Measurements from ENCODE around the gene TRIM47. TPM values are rescaled to one million over a fixed set of nuclear protein-coding genes. Genes with fewer than 3 reads are reported as not detected.

The TRIM47 gene
- total RNA-seq, 1 experiment from 2014 or later, result 6.9 TPM

DNA sequence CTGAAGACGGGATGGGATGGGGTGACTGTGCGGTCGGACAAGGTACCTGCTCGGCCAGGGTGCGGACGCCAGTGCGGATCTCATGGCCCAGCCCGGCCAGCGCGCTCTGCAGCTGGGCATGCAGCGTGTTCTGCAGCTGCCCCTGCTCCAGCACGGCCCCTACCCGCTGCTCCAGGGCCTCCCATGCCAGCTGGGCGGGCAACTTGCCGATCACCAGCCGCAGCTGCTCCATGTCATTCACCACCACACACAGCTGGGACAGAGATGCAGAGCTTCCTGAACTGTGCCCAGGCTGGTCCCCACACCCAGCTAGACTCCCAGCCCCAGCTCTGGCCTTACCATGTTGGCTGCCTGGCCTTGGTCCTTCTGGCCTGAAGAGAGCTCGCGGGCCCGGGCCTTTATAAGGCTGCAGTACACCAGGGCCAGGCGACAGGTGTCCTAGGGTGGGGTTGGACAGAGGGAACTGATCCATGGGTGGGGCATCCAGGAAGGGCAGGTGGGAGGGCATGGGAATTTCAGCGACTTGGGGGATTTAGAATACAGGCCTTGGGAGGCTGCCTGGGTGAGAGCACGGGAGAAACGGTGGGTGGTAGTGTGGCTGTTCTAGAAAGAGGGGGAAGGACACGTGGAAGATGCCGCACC, 44.0 kb downstream of the TRIM47 start:
- DNase-seq, result no peak
- Histone ChIP-seq H4K91ac (ENCODE audit: insufficient read length, low read depth, low read length) (no peak overlapping the region), H3K9me3 (ENCODE audit: control insufficient read depth, low read depth, low read length) (no peaks in the 10 kb centered on the region), H3K4me2 (ENCODE audit: insufficient read depth, insufficient read length, low read length) (no peak overlapping the region), H3K4me1 (ENCODE audit: insufficient read depth, low read length) (peaks cover 5% of the 10 kb centered on the region; the same call in 1 of the 2 replicates), H3K79me1 (ENCODE audit: insufficient read depth, low read depth, low read length, poor library complexity, severe bottlenecking) (no peaks in the 10 kb centered on the region), H4K20me1 (ENCODE audit: control insufficient read depth, insufficient read depth, insufficient read length) (no peaks in the 10 kb centered on the region), H2BK20ac (ENCODE audit: low read depth, low read length, poor library complexity, severe bottlenecking) (no peak overlapping the region), H2BK15ac (ENCODE audit: low read depth, low read length) (no peak overlapping the region), H3K23ac (ENCODE audit: insufficient read length, low read depth, low read length) (no peak overlapping the region), H2AFZ (ENCODE audit: low read length) (no peak overlapping the region), H3K23me2 (ENCODE audit: insufficient read length, low read depth, low read length, poor library complexity, severe bottlenecking) (no peaks in the 10 kb centered on the region), H3T11ph (ENCODE audit: low read length) (no peak overlapping the region), H2AK5ac (ENCODE audit: insufficient read length, low read length) (no peak overlapping the region), H3K18ac (ENCODE audit: insufficient read length, low read depth, low read length) (no peak overlapping the region), H4K5ac (ENCODE audit: insufficient read length, low read depth, low read length) (no peak overlapping the region), H3K79me2 (ENCODE audit: insufficient read depth, low read length) (no peaks in the 10 kb centered on the region), H2BK5ac (ENCODE audit: insufficient read length, low read length) (no peak overlapping the region), H2BK12ac (ENCODE audit: insufficient read length, low read depth, low read length) (no peak overlapping the region), H3K9ac (ENCODE audit: extremely low read depth, insufficient read length, low read length) (no peak overlapping the region), H4K8ac (replicated peaks; ENCODE audit: insufficient read length, low read depth, low read length) (no peak overlapping the region), H2BK120ac (ENCODE audit: low read depth, low read length, poor library complexity, severe bottlenecking) (no peak overlapping the region), H3K4ac (ENCODE audit: low read depth, low read length) (no peak overlapping the region), H3K27ac (ENCODE audit: insufficient read length, low read depth, low read length) (no peak overlapping the region), H3K56ac (ENCODE audit: insufficient read length, low read depth, low read length) (no peak overlapping the region), H3K14ac (ENCODE audit: insufficient read depth, low read length) (no peak overlapping the region; the same call in 1 of the 2 replicates), H3K27me3 (ENCODE audit: insufficient read depth, low read length) (no peaks in the 10 kb centered on the region)
- peaks cover 18 to 35% of the 10 kb centered on the region in 2 experiments for H3K4me1 Mint-ChIP-seq
- H3K9me3 Mint-ChIP-seq, result no peaks in the 10 kb centered on the region
- WGBS (ENCODE audit: extremely low coverage, insufficient read length, low lambda C conversion rate), result no CpG with 5 or more reads among the region's 25 CpGs
- H3K36me3 Mint-ChIP-seq (ENCODE audit: insufficient read depth in 1 of 3, low read depth in 3 of 3), result no peaks in the 10 kb centered on the region
- no peak overlapping the region for H3K4me3 Mint-ChIP-seq
- peak overlapping the region in 1 of 3 experiments; percentile 85; a peak in 1 of 7 replicates for H3K27ac Mint-ChIP-seq
- no peaks in the 10 kb centered on the region for H3K27me3 Mint-ChIP-seq (ENCODE audit: low read depth)
- TF ChIP-seq, protein P1, sequence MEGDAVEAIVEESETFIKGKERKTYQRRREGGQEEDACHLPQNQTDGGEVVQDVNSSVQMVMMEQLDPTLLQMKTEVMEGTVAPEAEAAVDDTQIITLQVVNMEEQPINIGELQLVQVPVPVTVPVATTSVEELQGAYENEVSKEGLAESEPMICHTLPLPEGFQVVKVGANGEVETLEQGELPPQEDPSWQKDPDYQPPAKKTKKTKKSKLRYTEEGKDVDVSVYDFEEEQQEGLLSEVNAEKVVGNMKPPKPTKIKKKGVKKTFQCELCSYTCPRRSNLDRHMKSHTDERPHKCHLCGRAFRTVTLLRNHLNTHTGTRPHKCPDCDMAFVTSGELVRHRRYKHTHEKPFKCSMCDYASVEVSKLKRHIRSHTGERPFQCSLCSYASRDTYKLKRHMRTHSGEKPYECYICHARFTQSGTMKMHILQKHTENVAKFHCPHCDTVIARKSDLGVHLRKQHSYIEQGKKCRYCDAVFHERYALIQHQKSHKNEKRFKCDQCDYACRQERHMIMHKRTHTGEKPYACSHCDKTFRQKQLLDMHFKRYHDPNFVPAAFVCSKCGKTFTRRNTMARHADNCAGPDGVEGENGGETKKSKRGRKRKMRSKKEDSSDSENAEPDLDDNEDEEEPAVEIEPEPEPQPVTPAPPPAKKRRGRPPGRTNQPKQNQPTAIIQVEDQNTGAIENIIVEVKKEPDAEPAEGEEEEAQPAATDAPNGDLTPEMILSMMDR (conservative IDR thresholded peaks at IDR 0.05), result no peak

All from H9 (cell line).